Stimulated activated CD4-positive, alpha-beta T cell treated with anti-CD3 and anti-CD28 coated beads, Interleukin-4, amount 100 ng/mL, for 48 hours (primary cell): ENCODE measurements around the gene HLA-DMB.
A peak's percentile ranks its signal among the peaks of the same experiment; 100 is the strongest.
"Not testable (repeated sequence)": the region's sequence is repeated elsewhere in the genome, so short reads cannot be mapped to it uniquely, and the experiment has no call there.

Experiments used
- DNase-seq, 2 donors: peaks; one replicate each; pipeline ENCODE4 v3.0.0-alpha.2; 2020; ENCODE audit warnings: low read depth in 2 of 2

The HLA-DMB gene

DNA sequence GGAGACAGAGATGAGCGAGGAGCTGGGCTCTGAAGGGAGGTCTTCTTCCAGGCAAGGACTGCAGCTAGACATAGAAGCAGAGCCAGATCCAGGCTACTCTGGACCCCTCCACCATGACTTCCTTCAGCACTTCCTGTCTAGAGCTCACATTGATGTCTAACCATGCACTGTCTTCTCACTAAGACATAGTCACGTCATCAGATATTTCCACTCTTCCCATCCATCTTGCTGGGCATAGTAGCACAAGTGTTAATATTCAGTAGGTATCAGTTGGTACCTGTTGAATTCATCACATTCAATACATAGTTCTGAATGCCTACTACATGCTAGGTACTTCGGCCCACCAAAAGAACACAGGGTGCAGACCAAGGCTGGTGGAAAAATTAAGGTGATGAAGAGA is 9.2 kb upstream of the HLA-DMB start:
- DNase-seq = no peak

DNA sequence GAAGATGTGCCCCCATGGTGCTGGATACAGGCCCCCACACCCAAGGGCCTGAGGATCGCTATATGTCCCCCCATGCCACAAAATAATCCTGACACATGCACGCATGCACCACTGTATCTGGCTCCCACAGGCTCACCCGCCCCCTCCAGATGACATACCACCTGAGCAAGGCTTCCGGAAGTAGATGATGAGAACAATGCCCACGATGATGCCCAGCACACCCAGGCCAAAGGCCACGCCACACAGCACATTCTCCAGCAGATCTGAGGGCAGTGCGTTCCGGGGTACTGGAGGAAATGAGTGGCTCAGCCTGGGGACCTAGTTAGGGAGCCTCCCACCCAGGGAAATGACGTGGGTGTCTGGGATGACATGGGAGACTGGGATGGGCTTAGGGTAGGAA is 8.3 kb upstream of the HLA-DMB start:
- no peak for DNase-seq

DNA sequence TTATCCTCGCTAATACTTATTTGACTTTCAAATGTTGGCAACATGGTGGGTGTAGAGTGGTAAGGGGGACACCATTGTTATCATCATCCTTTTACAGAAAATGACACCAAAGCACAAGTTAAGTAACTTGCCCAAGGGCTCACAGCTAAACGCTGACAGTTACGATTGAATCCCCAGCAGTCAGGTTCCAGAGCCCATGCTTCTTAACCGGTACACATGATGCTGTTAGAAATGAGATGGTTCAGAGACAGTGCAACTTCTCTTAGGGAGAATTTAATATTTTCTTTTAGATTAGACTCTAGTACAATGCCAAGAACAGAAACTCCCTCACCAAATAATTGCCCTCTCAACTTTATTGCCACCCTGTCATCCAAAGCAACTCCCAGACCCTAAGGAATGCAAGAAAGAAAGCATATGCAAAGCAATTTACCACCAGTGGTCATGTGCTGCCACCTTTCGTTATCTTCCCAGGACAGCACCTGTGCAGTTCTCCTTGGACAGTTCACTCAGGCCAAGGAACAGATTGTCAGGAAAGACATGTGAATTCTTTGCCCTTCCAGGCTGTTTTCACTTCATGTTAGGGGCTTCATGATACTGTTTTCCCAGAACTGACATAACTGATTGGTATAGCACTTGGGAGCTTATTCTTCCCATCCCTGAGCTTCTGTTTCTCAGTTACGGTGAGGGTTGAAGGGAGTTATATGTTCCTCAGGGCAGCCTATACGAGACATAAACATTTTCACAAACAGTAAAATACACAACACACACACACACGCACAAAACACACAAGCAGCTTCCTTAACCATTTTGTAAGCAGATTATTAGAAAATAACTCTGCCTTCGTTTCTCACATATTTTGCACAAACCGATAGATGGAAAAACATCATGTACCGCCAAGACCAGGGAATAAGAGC is 7.0 kb upstream of the HLA-DMB start:
- no peak for DNase-seq

DNA sequence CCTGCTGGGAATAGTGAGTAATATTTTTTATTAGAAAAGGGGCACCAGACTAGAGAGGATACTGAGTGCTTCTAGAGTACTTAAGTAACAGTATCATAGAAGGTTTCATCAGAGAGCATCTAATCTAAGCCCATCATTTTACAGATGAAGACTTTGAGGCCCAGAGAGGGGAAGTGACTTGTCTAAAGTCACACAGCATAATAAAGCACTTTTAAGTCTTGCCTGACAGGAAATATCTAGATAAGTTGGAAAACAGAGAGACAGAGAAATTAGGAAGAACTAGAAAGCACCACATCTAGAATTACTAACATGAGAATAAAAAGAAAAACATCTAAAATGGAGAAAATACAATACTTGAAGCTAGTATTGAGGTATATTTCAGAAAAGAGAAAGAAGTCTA is 6.1 kb upstream of the HLA-DMB start:
- no peak for DNase-seq

DNA sequence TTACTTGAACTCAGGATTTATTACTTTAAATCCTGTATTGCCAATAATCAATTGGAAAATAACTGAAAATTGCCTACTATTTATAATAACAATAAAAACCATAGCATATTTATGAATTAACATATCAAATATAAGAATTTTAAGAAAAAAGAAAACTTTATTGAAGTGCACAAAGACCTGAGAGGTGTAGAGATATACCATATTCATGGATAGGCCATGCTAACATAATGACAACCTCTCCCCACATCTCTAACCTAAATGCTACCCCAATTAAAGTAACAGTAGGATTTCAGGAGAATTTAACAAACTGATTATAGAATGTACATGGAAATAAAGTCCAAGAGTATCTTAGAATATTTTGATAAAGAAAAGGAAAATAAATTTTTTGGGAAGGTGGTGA is 5.1 kb upstream of the HLA-DMB start:
- no peak for DNase-seq

DNA sequence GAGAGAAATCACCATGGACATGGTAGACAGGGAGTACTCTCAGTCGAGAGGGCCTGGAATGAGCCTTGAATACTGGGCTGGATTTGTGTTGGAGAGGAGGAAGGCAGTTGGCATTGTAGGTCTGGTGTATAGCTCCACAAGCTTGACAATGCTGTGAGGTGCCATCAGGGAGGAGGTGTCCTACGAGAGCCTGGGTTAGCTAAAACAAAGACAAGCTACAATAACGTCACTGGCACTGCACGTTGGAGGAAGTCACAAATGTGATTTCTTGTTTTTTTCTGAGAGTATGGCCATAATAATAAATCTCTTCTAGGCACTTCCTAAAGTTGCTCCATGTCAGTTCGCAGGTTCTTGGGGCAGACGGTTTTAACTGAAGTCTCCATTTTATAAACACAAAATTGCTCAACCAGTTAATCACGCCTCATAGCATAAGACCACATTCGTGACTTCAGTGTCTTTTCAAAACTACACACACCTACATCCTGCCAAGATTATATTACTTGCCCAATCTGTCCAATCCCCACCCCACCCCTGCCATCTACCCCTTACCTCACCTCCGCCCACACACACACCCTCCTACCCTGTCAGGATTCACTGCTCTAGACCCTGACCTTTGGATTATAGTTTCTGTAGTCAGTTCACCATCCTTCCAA is 4.4 kb upstream of the HLA-DMB start:
- no peak for DNase-seq

DNA sequence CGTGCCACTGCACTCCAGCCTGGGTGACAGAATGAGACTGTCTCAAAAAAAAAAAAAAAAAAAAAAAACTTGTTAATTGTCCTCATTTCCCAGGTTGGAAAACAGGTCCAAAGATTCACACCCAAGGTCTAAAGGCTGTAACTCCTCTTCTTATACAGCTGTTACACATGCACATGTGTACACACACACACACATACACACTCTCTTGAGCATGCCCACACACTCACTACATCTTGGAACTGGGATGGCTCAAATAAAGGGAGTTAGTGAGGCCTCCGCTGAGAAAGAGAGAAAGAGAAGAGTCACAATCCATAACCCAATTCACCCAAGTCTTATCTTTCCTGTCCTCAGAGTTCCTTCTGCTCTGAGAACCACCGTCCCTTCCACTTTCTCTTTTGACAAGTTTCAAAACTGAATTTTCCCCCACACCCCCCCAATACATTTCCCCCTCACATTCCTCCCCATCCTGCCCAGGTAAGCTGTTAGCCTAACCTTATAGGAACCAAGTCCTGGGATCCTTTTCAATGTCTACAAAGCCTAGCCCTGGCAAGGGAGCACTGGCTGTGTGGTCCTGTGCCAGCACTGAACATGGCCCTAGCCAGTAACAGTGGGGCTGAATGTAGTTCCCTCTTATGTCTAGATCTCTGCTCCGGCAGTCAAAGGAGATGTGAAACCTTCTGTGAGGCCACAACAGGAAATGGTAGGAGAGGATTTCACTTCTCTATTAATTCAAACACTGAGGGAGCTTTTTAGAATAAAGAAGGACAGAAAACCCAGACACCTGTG is 3.2 kb upstream of the HLA-DMB start:
- DNase-seq = no peak

DNA sequence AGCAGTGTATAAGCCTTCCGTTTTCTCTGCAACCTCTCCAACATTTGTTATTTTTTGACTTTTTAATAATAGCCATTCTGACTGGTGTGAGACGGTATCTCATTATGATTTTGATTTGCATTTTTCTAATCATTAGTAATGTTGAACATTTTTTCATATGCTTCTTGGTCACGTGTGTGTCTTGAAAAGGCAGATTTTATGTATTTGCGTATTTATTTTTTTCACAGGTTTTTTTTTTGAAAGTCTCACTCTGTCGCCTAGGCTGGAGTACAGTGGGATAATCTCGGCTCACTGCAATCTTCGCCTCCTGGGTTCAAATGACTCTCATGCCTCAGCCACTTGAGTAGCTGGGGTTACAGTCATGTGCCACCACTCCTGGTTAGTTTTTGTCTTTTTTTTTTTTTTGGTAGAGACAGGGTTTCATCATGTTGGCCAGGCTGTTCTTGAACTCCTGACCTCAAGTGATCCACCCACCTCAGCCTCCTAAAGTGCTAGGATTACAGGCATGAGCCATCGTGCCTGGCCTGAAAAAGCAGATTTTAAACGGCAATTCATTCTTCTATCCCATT is 1.8 kb upstream of the HLA-DMB start:
- DNase-seq = not testable (repeated sequence)

DNA sequence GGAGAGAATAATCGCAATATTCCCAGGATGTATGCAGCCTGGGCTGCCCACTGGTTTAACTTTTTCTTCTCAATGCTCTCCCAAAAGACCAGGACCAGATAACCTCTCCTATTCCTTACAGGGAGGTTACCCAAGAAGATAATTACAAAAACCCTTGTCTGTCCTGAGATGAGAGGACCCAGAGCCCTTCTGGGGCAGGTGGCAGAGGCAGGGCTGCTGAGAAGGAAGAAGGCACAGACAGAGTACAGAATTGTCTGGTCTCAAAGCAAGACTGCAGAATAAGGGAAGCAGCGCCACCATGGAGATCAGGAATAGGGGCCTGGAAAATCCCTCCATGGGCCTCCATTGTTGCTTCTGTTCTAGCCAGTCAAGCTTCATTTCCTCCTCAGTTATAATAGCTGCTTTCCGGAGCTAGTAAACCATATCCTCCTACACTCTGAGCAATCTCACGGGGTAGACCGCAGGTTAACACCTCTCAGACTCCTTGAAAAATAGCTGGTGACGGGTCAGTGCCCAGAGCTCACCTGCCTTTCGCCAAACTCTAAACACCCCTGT is 463 bp upstream of the HLA-DMB start:
- DNase-seq = peak in 1 of 2 donors; percentile 19

DNA sequence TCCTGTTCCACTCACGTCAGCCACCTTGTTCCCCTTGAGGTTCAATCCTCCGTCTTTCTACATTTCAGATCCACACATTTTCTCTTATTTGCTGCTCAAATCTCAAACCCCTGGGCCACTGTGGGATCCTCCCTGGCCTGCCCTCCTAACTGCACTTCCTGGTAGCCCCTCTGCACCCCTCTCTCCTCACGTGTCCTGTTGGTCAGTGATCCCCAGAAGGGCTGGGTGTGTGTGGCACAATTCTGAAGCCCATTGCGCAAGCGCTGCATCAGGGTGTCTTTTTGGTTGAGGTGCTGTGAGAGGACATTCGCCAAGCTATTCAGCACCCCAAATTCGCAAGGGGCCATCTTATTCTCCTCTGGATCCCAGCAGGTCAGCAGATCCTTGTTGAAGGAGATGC is 2.3 kb downstream of the HLA-DMB start:
- DNase-seq = no peak

DNA sequence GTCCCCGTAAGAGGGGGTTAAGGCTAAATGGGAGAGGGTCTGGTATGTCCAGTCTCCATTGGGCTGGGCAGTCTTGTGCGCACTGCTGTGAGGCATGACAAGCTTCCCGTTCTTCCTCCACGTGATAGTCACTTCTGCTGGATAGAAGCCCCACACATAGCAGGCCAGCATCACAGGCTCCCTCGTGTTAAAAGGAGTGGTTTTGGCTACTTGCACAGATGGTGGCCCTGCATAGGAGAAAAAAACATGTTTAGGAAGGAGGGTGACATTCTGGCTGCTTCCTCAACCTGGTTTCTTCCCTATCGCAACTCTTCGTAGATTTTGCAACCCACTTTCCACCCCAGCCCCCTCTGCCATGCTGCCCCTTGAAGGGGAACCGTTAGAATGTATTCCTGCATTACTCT is 3.6 kb downstream of the HLA-DMB start:
- DNase-seq = no peak

DNA sequence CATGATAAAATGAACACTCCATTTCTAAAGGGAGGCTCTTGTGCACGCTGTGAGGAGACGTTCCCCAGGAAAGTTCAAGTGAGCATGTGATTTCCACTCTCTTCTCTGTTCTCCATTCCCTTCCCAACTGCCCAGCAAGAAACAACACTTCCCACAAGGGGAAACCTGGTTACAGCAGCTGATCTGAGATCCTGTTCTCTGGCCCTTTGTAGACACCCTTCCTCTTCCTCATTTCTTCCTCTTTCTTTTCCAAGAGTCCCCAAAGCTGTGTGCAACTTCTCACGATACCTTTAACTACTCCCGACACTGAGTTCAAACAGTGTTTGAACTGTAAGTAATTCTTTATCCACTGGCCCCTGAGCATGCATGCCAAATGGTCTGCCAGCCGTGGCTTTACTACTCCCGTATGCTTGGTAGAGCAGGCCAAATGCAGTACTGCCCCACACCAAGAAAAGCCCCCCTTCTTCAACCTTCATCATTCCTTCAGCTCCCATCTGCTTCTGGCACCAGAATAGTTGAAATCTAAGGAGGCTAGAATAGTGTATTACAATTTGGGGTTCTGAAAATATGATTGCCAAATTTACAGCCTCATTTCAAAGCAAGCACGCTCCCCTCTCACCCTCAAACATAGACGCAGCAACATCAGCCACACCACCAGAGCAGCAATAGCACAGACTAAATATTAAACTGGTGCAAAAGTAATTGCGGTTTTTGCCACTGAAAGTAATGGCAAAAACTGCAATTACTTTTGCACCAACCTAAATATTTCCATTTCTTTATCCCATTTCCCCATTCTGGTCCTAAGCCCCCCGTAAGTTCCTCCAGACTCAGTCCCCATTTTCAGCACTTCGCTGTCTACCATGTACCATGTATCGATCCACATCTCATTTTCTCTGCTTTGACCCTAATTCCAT is 4.3 kb downstream of the HLA-DMB start:
- DNase-seq = no peak

DNA sequence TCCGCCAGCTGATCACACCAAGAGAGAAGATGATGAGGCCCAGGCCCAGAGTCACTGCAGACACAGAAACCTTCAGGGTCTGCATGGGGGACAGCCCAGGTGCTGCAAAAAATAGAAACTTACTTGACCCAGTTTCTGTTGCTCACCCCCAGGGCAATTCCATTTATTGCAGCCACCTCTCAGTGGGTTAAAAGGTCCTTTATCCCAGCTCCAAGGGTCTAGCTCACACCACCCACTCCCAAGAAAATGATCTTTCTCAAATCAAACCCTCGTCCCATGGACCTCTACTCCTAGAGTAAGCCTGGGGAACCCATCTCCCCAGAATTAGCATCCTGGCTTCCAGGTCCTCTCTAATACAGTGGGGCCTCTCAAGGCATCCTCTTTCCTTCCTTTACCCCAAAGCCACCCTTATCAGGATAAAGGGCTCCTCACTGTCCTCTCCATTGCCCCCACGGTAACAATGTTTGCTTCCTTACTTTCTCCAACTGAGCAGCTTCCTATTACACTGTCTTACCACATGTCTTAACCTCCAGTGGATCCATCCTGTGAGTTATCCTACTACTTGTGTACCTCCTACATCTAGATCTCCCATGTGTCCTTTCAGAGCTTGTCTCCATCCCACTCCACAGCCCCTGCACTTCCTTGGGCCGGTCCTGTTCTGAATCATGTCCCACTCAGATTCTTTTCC is 5.1 kb downstream of the HLA-DMB start:
- no peak for DNase-seq

DNA sequence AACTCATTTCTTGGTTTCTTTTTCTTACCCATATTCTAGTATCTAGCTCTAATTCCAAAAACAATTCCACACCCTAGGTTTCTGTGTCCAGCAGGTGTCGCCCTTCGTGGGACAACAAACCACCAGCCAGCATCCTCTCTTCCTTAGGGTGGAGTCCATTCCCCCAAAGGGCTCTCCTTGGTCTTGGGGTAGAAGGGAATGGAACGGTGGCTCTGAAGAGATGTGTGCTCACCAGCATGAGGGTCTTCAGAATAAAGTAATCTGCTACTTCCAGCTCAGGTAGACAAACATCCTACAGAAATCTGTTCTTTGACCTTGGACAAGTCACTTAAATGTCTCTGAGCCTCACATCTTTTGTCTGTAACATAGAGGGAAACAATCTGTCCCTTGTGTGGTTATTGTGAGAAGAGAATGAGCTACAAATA is 7.2 kb downstream of the HLA-DMB start:
- DNase-seq = peak; percentile 69 to 71

DNA sequence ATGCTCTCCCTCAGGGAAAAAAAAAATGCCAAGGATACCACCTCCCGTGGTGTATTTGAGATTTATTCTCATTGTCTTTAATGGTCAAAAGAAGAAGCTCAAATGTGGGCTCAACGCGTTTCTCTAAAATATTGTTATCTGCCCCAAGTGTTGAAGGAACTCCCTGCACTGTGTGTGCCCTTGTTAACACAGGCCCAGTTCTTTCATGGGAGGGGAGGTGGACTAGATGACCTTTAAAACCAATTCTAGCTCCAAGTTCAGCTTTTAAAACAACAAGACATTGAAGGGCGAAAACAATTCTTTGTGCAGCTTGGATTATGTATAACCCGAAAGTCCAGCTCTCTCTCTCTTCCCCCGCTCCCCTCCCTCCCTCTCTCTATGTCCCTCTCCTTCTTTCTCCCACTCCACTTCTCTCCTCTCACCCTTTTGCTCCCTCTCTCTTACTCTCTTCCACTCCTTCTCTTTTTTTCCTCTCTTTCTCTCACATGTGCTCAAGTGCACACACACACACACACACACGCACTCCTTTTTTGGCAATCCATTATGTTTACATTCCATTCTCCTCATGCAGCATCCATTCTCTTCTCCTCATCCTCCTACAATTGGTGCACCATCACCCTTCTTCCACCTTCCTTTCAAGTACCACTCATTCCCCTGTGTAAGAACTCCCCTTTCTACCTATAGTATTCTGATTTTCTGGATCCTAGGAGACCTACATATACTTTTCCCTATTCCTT is 8.5 kb downstream of the HLA-DMB start:
- no peak for DNase-seq

DNA sequence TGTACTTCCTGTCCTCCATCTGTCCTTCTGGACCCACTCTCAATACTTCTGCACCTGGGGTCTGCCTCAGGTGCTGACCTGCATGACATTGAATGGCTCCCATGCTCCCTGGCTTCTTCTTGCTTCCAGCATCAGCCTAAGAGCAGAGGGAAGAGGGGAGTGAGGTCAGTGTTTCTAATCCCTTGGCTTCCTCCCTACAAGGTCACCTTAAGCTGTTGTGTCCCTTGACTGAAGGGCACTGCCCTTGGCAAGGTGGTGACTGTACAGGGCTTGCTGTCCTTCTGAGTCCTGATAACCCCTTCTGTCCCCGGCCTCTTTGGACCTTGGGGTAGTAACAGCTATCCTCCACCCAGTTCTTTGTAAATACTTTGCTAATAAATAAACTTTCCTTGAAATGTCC is 9.6 kb downstream of the HLA-DMB start:
- no peak for DNase-seq

DNA sequence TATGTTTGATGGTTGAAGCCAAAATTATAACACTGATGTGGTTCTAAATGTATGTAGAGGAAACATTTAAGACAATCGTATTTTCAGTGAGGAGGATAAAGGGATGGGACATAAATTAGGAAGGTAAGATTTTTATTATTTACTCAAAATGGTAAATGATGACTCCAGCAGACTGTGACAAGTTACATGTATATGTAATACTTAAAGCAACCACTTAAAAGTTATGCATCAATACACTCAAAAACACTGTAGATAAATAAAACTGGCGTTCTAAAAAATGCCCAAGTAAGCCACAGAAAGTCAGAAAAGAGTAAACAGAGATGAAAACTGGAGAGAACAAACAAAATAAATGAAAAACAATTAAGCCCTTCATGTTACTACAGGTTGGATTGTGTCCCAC is 18.7 kb downstream of the HLA-DMB start:
- DNase-seq = no peak

DNA sequence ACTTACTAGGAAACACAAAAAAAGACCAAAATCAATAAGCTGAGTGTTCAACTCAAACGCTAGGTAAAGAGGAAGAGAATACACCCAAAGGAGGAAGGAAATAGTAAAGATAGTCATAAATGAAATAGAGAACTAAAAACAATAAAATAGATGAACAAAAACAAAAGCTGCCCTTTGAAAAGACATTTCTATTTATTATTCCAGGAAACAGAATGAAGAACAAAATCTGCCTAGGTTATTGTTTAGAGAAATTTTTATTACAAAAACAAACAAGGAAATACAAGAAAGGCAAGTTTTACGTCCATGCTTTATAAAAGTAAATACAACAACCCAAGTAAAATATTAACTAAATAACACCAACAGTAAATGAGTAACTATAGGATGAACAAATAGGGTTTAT is 20.1 kb downstream of the HLA-DMB start:
- DNase-seq = no peak

DNA sequence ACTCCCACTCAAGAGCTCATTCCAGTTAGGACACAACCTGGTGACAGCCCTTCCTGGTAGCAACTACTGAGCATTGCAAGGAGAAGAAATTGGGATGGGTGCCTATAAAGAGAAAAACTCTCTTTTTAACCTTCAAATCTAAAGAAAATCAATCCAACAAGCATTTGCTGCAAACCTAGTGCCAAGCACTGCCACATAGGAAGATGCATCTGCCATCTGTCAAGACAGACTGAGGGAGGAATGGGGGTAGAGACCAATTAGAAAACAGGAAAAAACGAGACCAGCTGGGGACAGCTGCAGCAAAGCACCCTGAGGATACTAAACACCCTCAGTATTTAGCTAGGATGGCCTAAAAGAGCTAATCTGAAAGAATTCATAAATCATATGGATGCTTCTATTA is 27.9 kb downstream of the HLA-DMB start:
- DNase-seq = no peak
